Ovary (tissue), 3 donors: Measurements from ENCODE around the gene ANKRD42.

Source experiments
- CTCF ChIP-seq, 3 donors: fragments of 450-650 bp in 2 of 3; fragments of 200-600 bp in 1 of 3; IDR thresholded peaks; one replicate each; pipeline versions ENCODE4 v1.5.1 to v1.8.0; 2016 to 2022; ENCODE audit warnings: antibody characterized with exemption in 3 of 3, mild to moderate bottlenecking in 1 of 3
- EP300 ChIP-seq: sonication (generic); formaldehyde crosslinking; IDR thresholded peaks from one replicate; pipeline ENCODE4 v1.6.1; 2017; ENCODE audit warnings: antibody characterized with exemption
- POLR2A ChIP-seq: fragments of 450-650 bp; IDR thresholded peaks from one replicate; pipeline ENCODE4 v1.6.1; 2017; ENCODE audit warnings: antibody characterized with exemption, mild to moderate bottlenecking, moderate library complexity
- donor health status: DM: no; HTN: no; CAD: no.

DNA sequence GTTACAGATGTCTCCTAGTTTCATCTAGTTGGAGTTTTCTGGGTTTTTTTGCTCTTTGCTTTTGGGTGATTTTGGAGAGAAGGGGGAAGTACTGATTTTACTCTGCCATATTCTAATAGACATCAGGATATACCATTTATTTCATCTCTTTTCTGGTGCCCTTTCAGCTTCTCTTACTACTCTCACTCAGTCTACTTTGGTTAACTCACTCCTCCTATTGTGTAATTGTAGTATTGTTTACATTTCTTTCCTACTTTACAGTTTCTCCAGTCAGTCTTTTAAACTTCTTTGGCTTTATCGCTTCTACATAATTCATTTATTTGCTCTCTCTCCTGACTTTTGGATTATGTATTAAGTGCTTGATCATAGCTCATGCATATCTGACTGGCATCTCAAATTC lies 6.5 kb downstream of the ANKRD42 start:
- TF ChIP-seq POLR2A: no peak
- TF ChIP-seq CTCF (IDR thresholded peaks at IDR 0.05): no peak
- no peak for TF ChIP-seq EP300
